ENCODE results near the gene MAML3.
A peak's percentile ranks its signal among the peaks of the same experiment; 100 is the strongest.

The MAML3 gene

GRCh38 chr4:140141210-140141835, 12.7 kb downstream of the MAML3 start:
- H4K91ac ChIP-seq (ENCODE audit: low read length): no peak overlapping the region
- H3K9ac ChIP-seq (ENCODE audit: low read length): no peak overlapping the region
- H2BK120ac ChIP-seq (ENCODE audit: low read depth, low read length): no peak overlapping the region
- peaks cover 14% of the 10 kb centered on the region for H3K79me1 ChIP-seq (replicated peaks; ENCODE audit: low read length, poor library complexity, severe bottlenecking)
- 90% methylated on average over 2 of the region's 4 CpGs for WGBS
- H3K4me3 ChIP-seq (ENCODE audit: insufficient read depth in 1 of 2, low read depth in 1 of 2, low read length in 2 of 2): no peak overlapping the region
- peaks cover 3% of the 10 kb centered on the region for H3K4me1 ChIP-seq (ENCODE audit: control insufficient read depth, insufficient read depth, low read depth, low read length)
- H3K4me2 ChIP-seq (ENCODE audit: low read length, poor library complexity, severe bottlenecking): no peak overlapping the region
- H3K23ac ChIP-seq (ENCODE audit: low read length in 2 of 2): no peak overlapping the region
- H2AK5ac ChIP-seq (ENCODE audit: low read length, severe bottlenecking): no peak overlapping the region
- H2BK12ac ChIP-seq (ENCODE audit: low read length in 2 of 2): no peak overlapping the region
- H2AFZ ChIP-seq (ENCODE audit: low read depth, low read length): no peak overlapping the region
- H3K9me3 ChIP-seq (ENCODE audit: control insufficient read depth, low read length): no peaks in the 10 kb centered on the region
- H2BK5ac ChIP-seq (ENCODE audit: low read depth, low read length, poor library complexity, severe bottlenecking): no peak overlapping the region
- no peak for DNase-seq
- H4K8ac ChIP-seq (ENCODE audit: low read length): no peak overlapping the region
- no peak overlapping the region for H3K4ac ChIP-seq (ENCODE audit: low read depth in 1 of 2, low read length in 2 of 2)
- no peak overlapping the region for H3K18ac ChIP-seq (ENCODE audit: low read depth in 1 of 2, low read length in 2 of 2)
- H3K36me3 ChIP-seq (ENCODE audit: control insufficient read depth in 1 of 2, insufficient read depth in 2 of 2, low read depth in 1 of 2, low read length in 2 of 2): no peaks in the 10 kb centered on the region
- H3K27ac ChIP-seq (ENCODE audit: low read length, poor library complexity, severe bottlenecking): no peak overlapping the region
- no peak overlapping the region for H2BK15ac ChIP-seq (ENCODE audit: low read depth, poor library complexity, severe bottlenecking)
- no peaks in the 10 kb centered on the region for H3K27me3 ChIP-seq (ENCODE audit: control insufficient read depth in 1 of 2, insufficient read depth in 1 of 2, low read length in 2 of 2)
- no peak overlapping the region for H3K14ac ChIP-seq (ENCODE audit: low read length in 2 of 2)

DNA sequence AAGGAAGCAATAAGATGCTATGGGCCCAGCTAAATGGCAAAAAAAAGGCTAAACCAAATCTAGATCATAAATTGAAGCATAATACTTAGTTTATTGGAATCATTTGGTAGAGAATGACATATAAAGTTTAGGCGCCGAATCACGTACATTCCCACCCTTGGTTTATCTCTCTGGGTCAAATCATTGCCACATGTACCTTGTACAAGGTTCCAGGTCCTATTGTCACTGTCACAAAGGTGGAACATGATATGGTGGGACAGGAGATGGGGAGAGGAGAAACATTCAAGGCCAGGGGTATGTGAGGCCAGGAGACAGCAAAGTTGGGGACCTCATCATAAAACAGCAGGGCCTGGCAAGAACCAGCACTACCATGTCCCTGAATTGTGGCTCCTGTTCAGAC, 13.4 kb downstream of the MAML3 start:
- no peak for DNase-seq
- H3K36me3 ChIP-seq (ENCODE audit: control insufficient read depth in 1 of 2, insufficient read depth in 2 of 2, low read depth in 1 of 2, low read length in 2 of 2): no peaks in the 10 kb centered on the region
- H3K14ac ChIP-seq (ENCODE audit: low read length in 2 of 2): no peak overlapping the region

DNA sequence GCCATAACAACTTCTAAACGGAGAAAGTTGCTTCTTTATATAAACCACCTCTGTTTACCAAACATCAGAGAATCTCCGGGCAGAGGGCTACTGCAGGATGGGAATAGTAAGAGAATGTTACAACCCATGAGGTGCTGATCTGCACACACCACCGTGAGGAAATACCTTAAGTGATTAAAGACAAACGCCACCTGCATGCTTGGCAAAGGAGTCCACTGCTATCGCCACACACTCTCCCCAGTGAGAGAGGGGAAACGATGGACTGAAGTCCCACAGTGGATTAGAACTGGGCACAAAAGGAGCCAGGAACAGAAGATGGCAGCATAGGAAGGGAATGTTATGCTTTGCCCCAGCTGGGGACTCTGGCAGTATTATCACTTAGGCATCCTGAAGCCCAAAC, 15.6 kb downstream of the MAML3 start:
- Histone ChIP-seq H4K91ac (ENCODE audit: low read length) (no peak overlapping the region), H4K8ac (ENCODE audit: low read length) (no peak overlapping the region), H2BK120ac (ENCODE audit: low read depth, low read length) (no peak overlapping the region), H3K4me2 (ENCODE audit: low read length, poor library complexity, severe bottlenecking) (no peak overlapping the region), H3K23ac (ENCODE audit: low read length in 2 of 2) (no peak overlapping the region), H2BK12ac (ENCODE audit: low read length in 2 of 2) (no peak overlapping the region), H2BK15ac (ENCODE audit: low read depth, poor library complexity, severe bottlenecking) (no peak overlapping the region), H3K27ac (ENCODE audit: low read length, poor library complexity, severe bottlenecking) (peak overlapping the region; percentile 25), H3K4me3 (ENCODE audit: insufficient read depth in 1 of 2, low read depth in 1 of 2, low read length in 2 of 2) (no peak overlapping the region), H2AK5ac (ENCODE audit: low read length, severe bottlenecking) (peak overlapping the region; percentile 28), H3K18ac (ENCODE audit: low read depth in 1 of 2, low read length in 2 of 2) (no peak overlapping the region), H2AFZ (ENCODE audit: low read depth, low read length) (no peak overlapping the region), H3K4me1 (ENCODE audit: control insufficient read depth, insufficient read depth, low read depth, low read length) (peaks cover 6% of the 10 kb centered on the region), H3K9me3 (ENCODE audit: control insufficient read depth, low read length) (no peaks in the 10 kb centered on the region), H3K14ac (ENCODE audit: low read length in 2 of 2) (no peak overlapping the region), H3K27me3 (ENCODE audit: control insufficient read depth in 1 of 2, insufficient read depth in 1 of 2, low read length in 2 of 2) (no peaks in the 10 kb centered on the region), H3K79me1 (replicated peaks; ENCODE audit: low read length, poor library complexity, severe bottlenecking) (peaks cover 8% of the 10 kb centered on the region), H2BK5ac (ENCODE audit: low read depth, low read length, poor library complexity, severe bottlenecking) (no peak overlapping the region), H3K4ac (ENCODE audit: low read depth in 1 of 2, low read length in 2 of 2) (no peak overlapping the region), H3K36me3 (ENCODE audit: control insufficient read depth in 1 of 2, insufficient read depth in 2 of 2, low read depth in 1 of 2, low read length in 2 of 2) (no peaks in the 10 kb centered on the region), H3K9ac (ENCODE audit: low read length) (no peak overlapping the region)
- no peak for DNase-seq
- 86% methylated on average over 5 of the region's 6 CpGs for WGBS

More for the DNA sequence above, 13.4 kb downstream of the MAML3 start:
- H3K79me1 ChIP-seq (replicated peaks; ENCODE audit: low read length, poor library complexity, severe bottlenecking): peaks cover 18% of the 10 kb centered on the region
- H4K91ac ChIP-seq (ENCODE audit: low read length): no peak overlapping the region
- H3K27ac ChIP-seq (ENCODE audit: low read length, poor library complexity, severe bottlenecking): no peak overlapping the region
- no peaks in the 10 kb centered on the region for H3K9me3 ChIP-seq (ENCODE audit: control insufficient read depth, low read length)
- no peak overlapping the region for H3K23ac ChIP-seq (ENCODE audit: low read length in 2 of 2)
- H3K4me1 ChIP-seq (ENCODE audit: control insufficient read depth, insufficient read depth, low read depth, low read length): peaks cover 3% of the 10 kb centered on the region
- H2AFZ ChIP-seq (ENCODE audit: low read depth, low read length): no peak overlapping the region
- no peak overlapping the region for H2BK12ac ChIP-seq (ENCODE audit: low read length in 2 of 2)
- no peak overlapping the region for H3K4me3 ChIP-seq (ENCODE audit: insufficient read depth in 1 of 2, low read depth in 1 of 2, low read length in 2 of 2)
- WGBS: 100% methylated on average over 3 of the region's 3 CpGs
- H2BK15ac ChIP-seq (ENCODE audit: low read depth, poor library complexity, severe bottlenecking): no peak overlapping the region
- no peaks in the 10 kb centered on the region for H3K27me3 ChIP-seq (ENCODE audit: control insufficient read depth in 1 of 2, insufficient read depth in 1 of 2, low read length in 2 of 2)
- no peak overlapping the region for H4K8ac ChIP-seq (ENCODE audit: low read length)
- H2BK120ac ChIP-seq (ENCODE audit: low read depth, low read length): no peak overlapping the region
- no peak overlapping the region for H3K18ac ChIP-seq (ENCODE audit: low read depth in 1 of 2, low read length in 2 of 2)
- no peak overlapping the region for H2BK5ac ChIP-seq (ENCODE audit: low read depth, low read length, poor library complexity, severe bottlenecking)
- no peak overlapping the region for H2AK5ac ChIP-seq (ENCODE audit: low read length, severe bottlenecking)
- no peak overlapping the region for H3K4me2 ChIP-seq (ENCODE audit: low read length, poor library complexity, severe bottlenecking)
- H3K4ac ChIP-seq (ENCODE audit: low read depth in 1 of 2, low read length in 2 of 2): no peak overlapping the region
- H3K9ac ChIP-seq (ENCODE audit: low read length): no peak overlapping the region

DNA sequence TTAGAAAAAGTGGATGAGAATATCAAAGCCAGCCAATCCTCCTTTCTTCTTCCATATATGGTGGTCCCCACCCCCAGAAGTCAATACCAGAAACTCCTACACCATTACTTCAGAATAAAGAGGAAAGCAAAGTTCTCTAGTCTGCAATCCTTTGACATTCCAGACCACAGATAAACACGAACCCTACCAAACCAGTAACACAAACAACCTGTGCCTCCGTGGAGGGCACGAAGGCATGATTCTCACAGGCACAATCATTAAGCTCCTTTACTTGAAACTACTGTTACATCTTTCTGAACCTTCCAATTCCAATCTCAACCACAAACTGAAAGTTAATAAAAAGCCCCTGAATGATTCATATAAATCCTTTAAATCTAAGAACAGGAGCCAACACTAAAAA, 16.3 kb downstream of the MAML3 start:
- Histone ChIP-seq H3K18ac (ENCODE audit: low read depth in 1 of 2, low read length in 2 of 2) (peak overlapping the region in 1 of 2 experiments; percentile 37), H3K4ac (ENCODE audit: low read depth in 1 of 2, low read length in 2 of 2) (no peak overlapping the region), H3K9me3 (ENCODE audit: control insufficient read depth, low read length) (no peaks in the 10 kb centered on the region), H4K8ac (ENCODE audit: low read length) (no peak overlapping the region), H3K14ac (ENCODE audit: low read length in 2 of 2) (no peak overlapping the region), H2AK5ac (ENCODE audit: low read length, severe bottlenecking) (no peak overlapping the region), H3K36me3 (ENCODE audit: control insufficient read depth in 1 of 2, insufficient read depth in 2 of 2, low read depth in 1 of 2, low read length in 2 of 2) (no peaks in the 10 kb centered on the region), H3K23ac (ENCODE audit: low read length in 2 of 2) (no peak overlapping the region), H2BK12ac (ENCODE audit: low read length in 2 of 2) (no peak overlapping the region), H3K9ac (ENCODE audit: low read length) (no peak overlapping the region), H3K4me1 (ENCODE audit: control insufficient read depth, insufficient read depth, low read depth, low read length) (peaks cover 6% of the 10 kb centered on the region), H2AFZ (ENCODE audit: low read depth, low read length) (no peak overlapping the region), H2BK120ac (ENCODE audit: low read depth, low read length) (no peak overlapping the region), H3K27me3 (ENCODE audit: control insufficient read depth in 1 of 2, insufficient read depth in 1 of 2, low read length in 2 of 2) (no peaks in the 10 kb centered on the region), H3K4me3 (ENCODE audit: insufficient read depth in 1 of 2, low read depth in 1 of 2, low read length in 2 of 2) (no peak overlapping the region), H2BK15ac (ENCODE audit: low read depth, poor library complexity, severe bottlenecking) (no peak overlapping the region), H3K79me1 (replicated peaks; ENCODE audit: low read length, poor library complexity, severe bottlenecking) (peaks cover 8% of the 10 kb centered on the region), H4K91ac (ENCODE audit: low read length) (no peak overlapping the region), H2BK5ac (ENCODE audit: low read depth, low read length, poor library complexity, severe bottlenecking) (no peak overlapping the region), H3K4me2 (ENCODE audit: low read length, poor library complexity, severe bottlenecking) (peak overlapping the region; percentile 31), H3K27ac (ENCODE audit: low read length, poor library complexity, severe bottlenecking) (peak overlapping the region; percentile 81)
- 26% methylated on average over 3 of the region's 3 CpGs for WGBS
- peak; percentile 30 for DNase-seq

Measured in mesenchymal stem cell (in vitro differentiated cells and primary cell).